ENCODE results near the gene ZNF570. TPM values are rescaled to one million over a fixed set of nuclear protein-coding genes. Genes with fewer than 3 reads are reported as not detected.

Gene ZNF570
- total and polyA plus RNA-seq, 2 of the 13 experiments (the other 11 are each of a cell fraction or from before 2014, with no cell fraction given): 1.0 to 4.4 TPM

DNA sequence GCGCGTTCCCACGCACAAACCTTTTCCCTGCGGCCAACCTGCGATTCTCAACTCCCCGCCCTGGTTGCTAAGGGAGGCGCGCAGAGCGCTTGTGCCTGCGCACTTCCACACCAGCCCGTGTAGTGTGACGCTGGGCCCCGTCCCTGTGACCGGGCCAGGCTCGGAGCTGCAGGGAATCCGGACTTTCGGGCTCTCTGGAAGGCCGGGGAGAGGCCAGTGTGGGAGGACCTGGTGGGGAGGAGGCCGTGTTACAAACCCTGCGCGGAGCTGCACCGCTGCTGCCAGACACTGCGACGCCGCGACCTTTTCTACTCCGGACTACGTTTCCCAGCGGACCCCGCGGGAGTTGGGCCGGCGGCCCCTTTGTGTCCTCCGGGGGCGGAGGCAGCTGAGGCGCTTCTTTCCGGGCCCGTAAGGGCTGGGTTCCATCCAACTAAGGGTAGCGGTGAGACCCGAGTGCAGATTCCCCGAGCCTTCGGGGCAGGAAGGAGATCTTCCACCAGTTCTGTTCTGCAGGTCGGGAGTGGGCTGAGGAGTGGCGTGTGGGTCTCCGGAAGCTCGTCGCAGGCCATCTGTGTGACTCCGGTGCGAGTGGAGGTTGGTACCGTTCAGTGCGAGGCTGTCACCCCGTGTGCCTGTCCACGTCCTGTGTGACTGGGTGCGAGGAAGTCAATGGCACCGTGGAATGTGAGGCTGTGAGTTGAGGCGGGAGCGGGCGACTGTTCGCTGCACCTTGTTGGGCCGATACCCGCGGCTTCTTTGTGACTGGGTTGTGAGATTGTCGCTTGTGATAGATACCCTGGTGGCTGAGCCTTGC is at the start of gene ZNF570 (continued):
- no peak; the same call in 1 of the 2 replicates for TF ChIP-seq STAT6 (CRISPR knock-in tag; IDR thresholded peaks at IDR 0.05; ENCODE audit: borderline replicate concordance)
- TF ChIP-seq ZNF256 (CRISPR knock-in tag; conservative IDR thresholded peaks at IDR 0.05): no peak
- no peak for TF ChIP-seq ZFYVE20 (CRISPR knock-in tag; IDR thresholded peaks at IDR 0.05; ENCODE audit: borderline replicate concordance, low read depth)
- no peak for TF ChIP-seq POLR2AphosphoS2 (IDR thresholded peaks at IDR 0.05; ENCODE audit: low read depth, low read length)
- TF ChIP-seq SRSF4 (IDR thresholded peaks at IDR 0.05; ENCODE audit: low read depth, low read length, poor library complexity, severe bottlenecking): no peak
- no peak; the same call in 1 of the 2 replicates for TF ChIP-seq ZZZ3 (CRISPR knock-in tag; IDR thresholded peaks at IDR 0.05; ENCODE audit: borderline replicate concordance)
- TF ChIP-seq GABPB1 (CRISPR knock-in tag; IDR thresholded peaks at IDR 0.05): peak; percentile 97
- TF ChIP-seq ASH2L (IDR thresholded peaks at IDR 0.05; ENCODE audit: insufficient read length, low read depth, low read length): peak; percentile 85
- TF ChIP-seq ZFP41 (CRISPR knock-in tag; IDR thresholded peaks at IDR 0.05; ENCODE audit: borderline replicate concordance): no peak
- no peak for TF ChIP-seq MXD4 (CRISPR knock-in tag; IDR thresholded peaks at IDR 0.05)
- 0 out of 2 replicates have a peak, but pooled peaks have one; percentile 63 for TF ChIP-seq GLI4 (CRISPR knock-in tag; IDR thresholded peaks at IDR 0.05; ENCODE audit: borderline replicate concordance)
- TF ChIP-seq ZNF776 (CRISPR knock-in tag; IDR thresholded peaks at IDR 0.05): peak; percentile 62; the same call in 1 of the 2 replicates
- TF ChIP-seq KDM5B (CRISPR knock-in tag; IDR thresholded peaks at IDR 0.05; ENCODE audit: borderline replicate concordance): peak; percentile 80; the same call in 1 of the 2 replicates
- TF ChIP-seq, protein P1, sequence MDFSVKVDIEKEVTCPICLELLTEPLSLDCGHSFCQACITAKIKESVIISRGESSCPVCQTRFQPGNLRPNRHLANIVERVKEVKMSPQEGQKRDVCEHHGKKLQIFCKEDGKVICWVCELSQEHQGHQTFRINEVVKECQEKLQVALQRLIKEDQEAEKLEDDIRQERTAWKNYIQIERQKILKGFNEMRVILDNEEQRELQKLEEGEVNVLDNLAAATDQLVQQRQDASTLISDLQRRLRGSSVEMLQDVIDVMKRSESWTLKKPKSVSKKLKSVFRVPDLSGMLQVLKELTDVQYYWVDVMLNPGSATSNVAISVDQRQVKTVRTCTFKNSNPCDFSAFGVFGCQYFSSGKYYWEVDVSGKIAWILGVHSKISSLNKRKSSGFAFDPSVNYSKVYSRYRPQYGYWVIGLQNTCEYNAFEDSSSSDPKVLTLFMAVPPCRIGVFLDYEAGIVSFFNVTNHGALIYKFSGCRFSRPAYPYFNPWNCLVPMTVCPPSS (IDR thresholded peaks at IDR 0.05): no peak
- peak; percentile 86; the same call in 1 of the 2 replicates for TF ChIP-seq ZBTB20 (CRISPR knock-in tag; IDR thresholded peaks at IDR 0.05; ENCODE audit: borderline replicate concordance, low read depth)
- TF ChIP-seq YY1 (IDR thresholded peaks at IDR 0.05; ENCODE audit: insufficient read depth, insufficient replicate concordance, low read depth, low read length): peak; percentile 59
- no peak for TF ChIP-seq SMC3 (IDR thresholded peaks at IDR 0.05; ENCODE audit: low read length)
- TF ChIP-seq KLF11 (CRISPR knock-in tag; IDR thresholded peaks at IDR 0.05): no peak
- no peak for TF ChIP-seq RFXANK (CRISPR knock-in tag; IDR thresholded peaks at IDR 0.05)
- peak; percentile 64; the same call in 1 of the 2 replicates for TF ChIP-seq ZNF839 (CRISPR knock-in tag; IDR thresholded peaks at IDR 0.05; ENCODE audit: borderline replicate concordance)
- TF ChIP-seq GATAD1 (CRISPR knock-in tag; IDR thresholded peaks at IDR 0.05): peak; percentile 86
- TF ChIP-seq PAXIP1 (CRISPR knock-in tag; conservative IDR thresholded peaks at IDR 0.05): 0 out of 2 replicates have a peak, but pooled peaks have one; percentile 20
